ENCODE results near the gene TTC23L.

Gene TTC23L

GRCh38 chr5:34923694-34924461 is 84.9 kb downstream of the TTC23L start:
- peak; percentile 81 for DNase-seq

GRCh38 chr5:34924462-34924765 is 85.5 kb downstream of the TTC23L start:
- no peak for DNase-seq

GRCh38 chr5:34926318-34926888 is 87.4 kb downstream of the TTC23L start:
- DNase-seq, result no peak

- no peak for DNase-seq
These were observed 88.8 kb downstream of the TTC23L start for GRCh38 chr5:34927785-34928184.

- DNase-seq, result no peak
These were observed 89.3 kb downstream of the TTC23L start for GRCh38 chr5:34928267-34928666.

GRCh38 chr5:34929134-34929719 is 90.3 kb downstream of the TTC23L start, which contains the start of gene DNAJC21:
Gene DNAJC21, plus strand, starts transcription at chr5:34929559. Its CDS starts 261 bp downstream, at chr5:34929820.
- DNase-seq, result peak; percentile 99

GRCh38 chr5:34929720-34930461 is 90.9 kb downstream of the TTC23L start:
- peak; percentile 95 for DNase-seq

GRCh38 chr5:34930462-34930844 is 91.5 kb downstream of the TTC23L start:
- DNase-seq, result peak; percentile 30

- no peak for DNase-seq
These were observed 91.9 kb downstream of the TTC23L start for GRCh38 chr5:34930870-34931269.

- no peak for DNase-seq
These were observed 94.0 kb downstream of the TTC23L start for GRCh38 chr5:34932947-34933346.

GRCh38 chr5:34941936-34942335 is 103.0 kb downstream of the TTC23L start:
- DNase-seq, result no peak

GRCh38 chr5:34944044-34944443 is 105.1 kb downstream of the TTC23L start:
- DNase-seq, result no peak

GRCh38 chr5:34944460-34945047 is 105.6 kb downstream of the TTC23L start:
- DNase-seq, result no peak
